Measurements from ENCODE around the gene RAD1.

The RAD1 gene

GRCh38 chr5:34915139-34915855, at the start of gene RAD1, which contains the start of gene BRIX1:
TSS of gene RAD1 (minus strand) at chr5:34915504. CDS start at chr5:34914892, 612 bp downstream.
TSS of gene BRIX1 (plus strand) at chr5:34915711. CDS start at chr5:34915739, 28 bp downstream.
- H3K4me3 ChIP-seq (ENCODE audit: low read depth in 1 of 2, low read length in 2 of 2) = peak within 1 kb of the TSS; percentile 72 to 76
- H3K9me3 ChIP-seq (ENCODE audit: low read length) = no peaks in the 10 kb centered on the region
- peaks cover 26% of the 10 kb centered on the region for H3K4me1 ChIP-seq (ENCODE audit: insufficient read depth, low read length)
- H3K27me3 ChIP-seq (ENCODE audit: control insufficient read depth in 1 of 2, insufficient read depth in 2 of 2, low read length in 2 of 2) = no peaks in the 10 kb centered on the region
- H3K36me3 ChIP-seq (ENCODE audit: insufficient read depth, low read length) = peaks cover 18% of the 10 kb centered on the region
- peak within 1 kb of the TSS; percentile 86 for H3K9ac ChIP-seq (ENCODE audit: low read length)
- H3K27ac ChIP-seq (ENCODE audit: low read depth, low read length) = peak within 1 kb of the TSS; percentile 80

DNA sequence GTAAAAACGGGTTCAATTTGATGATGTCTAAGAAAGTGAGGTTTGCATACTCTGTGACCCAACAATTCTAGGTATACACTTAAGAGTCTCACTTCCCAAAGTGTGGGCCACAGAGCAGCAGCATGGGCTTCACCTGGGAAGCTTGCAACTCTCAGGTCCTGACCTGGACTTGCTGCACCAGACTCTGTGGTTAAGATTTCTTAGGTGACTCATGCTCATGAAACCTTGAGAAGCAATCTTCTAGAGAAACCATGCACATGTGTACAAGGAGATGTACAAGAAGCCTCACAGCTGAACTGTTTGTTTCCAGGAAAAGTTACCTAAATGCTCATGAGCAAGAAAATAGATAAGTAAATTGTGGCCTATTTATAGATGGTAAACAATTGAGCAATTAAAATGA, 44.0 kb upstream of the RAD1 start:
- no peaks in the 10 kb centered on the region for H3K27me3 ChIP-seq (ENCODE audit: control insufficient read depth in 1 of 2, insufficient read depth in 2 of 2, low read length in 2 of 2)
- H3K27ac ChIP-seq (ENCODE audit: low read depth, low read length) = no peak overlapping the region
- no peak overlapping the region for H3K9ac ChIP-seq (ENCODE audit: low read length)
- peaks cover 5% of the 10 kb centered on the region for H3K36me3 ChIP-seq (ENCODE audit: insufficient read depth, low read length)
- no peak overlapping the region for H3K4me3 ChIP-seq (ENCODE audit: low read depth in 1 of 2, low read length in 2 of 2)
- H3K4me1 ChIP-seq (ENCODE audit: insufficient read depth, low read length) = no peaks in the 10 kb centered on the region
- no peaks in the 10 kb centered on the region for H3K9me3 ChIP-seq (ENCODE audit: low read length)

GRCh38 chr5:34957857-34958690, 42.8 kb upstream of the RAD1 start:
- Histone ChIP-seq H3K27ac (ENCODE audit: low read depth, low read length) (no peak overlapping the region), H3K27me3 (ENCODE audit: control insufficient read depth in 1 of 2, insufficient read depth in 2 of 2, low read length in 2 of 2) (no peaks in the 10 kb centered on the region), H3K4me3 (ENCODE audit: low read depth in 1 of 2, low read length in 2 of 2) (no peak overlapping the region), H3K4me1 (ENCODE audit: insufficient read depth, low read length) (no peaks in the 10 kb centered on the region), H3K9ac (ENCODE audit: low read length) (no peak overlapping the region), H3K9me3 (ENCODE audit: low read length) (no peaks in the 10 kb centered on the region), H3K36me3 (ENCODE audit: insufficient read depth, low read length) (peaks cover 7% of the 10 kb centered on the region)

DNA sequence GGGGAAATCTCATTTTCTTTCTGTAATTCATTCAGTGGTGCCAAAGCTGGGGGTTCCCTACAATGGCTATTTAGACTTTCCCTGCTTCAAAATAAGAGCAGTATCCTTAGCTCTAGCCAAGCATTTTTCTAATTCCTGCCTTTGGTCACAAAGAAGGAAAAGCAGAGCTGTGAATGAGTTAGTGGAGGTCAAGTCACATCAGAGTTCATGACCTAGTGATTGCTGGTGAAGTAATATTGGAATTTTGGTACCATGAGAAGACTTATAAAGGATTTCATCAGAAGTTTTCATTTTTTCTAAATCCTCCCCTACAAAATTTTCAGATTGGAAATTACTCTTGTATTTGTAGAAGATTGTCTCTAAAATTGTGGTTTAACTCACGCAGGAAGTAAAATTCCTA, 42.0 kb upstream of the RAD1 start:
- Histone ChIP-seq H3K9ac (ENCODE audit: low read length) (no peak overlapping the region), H3K27me3 (ENCODE audit: control insufficient read depth in 1 of 2, insufficient read depth in 2 of 2, low read length in 2 of 2) (no peaks in the 10 kb centered on the region), H3K36me3 (ENCODE audit: insufficient read depth, low read length) (peaks cover 7% of the 10 kb centered on the region), H3K27ac (ENCODE audit: low read depth, low read length) (no peak overlapping the region), H3K9me3 (ENCODE audit: low read length) (no peaks in the 10 kb centered on the region), H3K4me1 (ENCODE audit: insufficient read depth, low read length) (no peaks in the 10 kb centered on the region), H3K4me3 (ENCODE audit: low read depth in 1 of 2, low read length in 2 of 2) (no peak overlapping the region)

GRCh38 chr5:34944460-34945047, 29.2 kb upstream of the RAD1 start:
- Histone ChIP-seq H3K4me1 (ENCODE audit: insufficient read depth, low read length) (no peaks in the 10 kb centered on the region), H3K9me3 (ENCODE audit: low read length) (no peaks in the 10 kb centered on the region), H3K9ac (ENCODE audit: low read length) (no peak overlapping the region), H3K27ac (ENCODE audit: low read depth, low read length) (no peak overlapping the region), H3K36me3 (ENCODE audit: insufficient read depth, low read length) (peaks cover 32% of the 10 kb centered on the region), H3K27me3 (ENCODE audit: control insufficient read depth in 1 of 2, insufficient read depth in 2 of 2, low read length in 2 of 2) (no peaks in the 10 kb centered on the region), H3K4me3 (ENCODE audit: low read depth in 1 of 2, low read length in 2 of 2) (no peak overlapping the region)

GRCh38 chr5:34944044-34944443, 28.7 kb upstream of the RAD1 start:
- peaks cover 32% of the 10 kb centered on the region for H3K36me3 ChIP-seq (ENCODE audit: insufficient read depth, low read length)
- no peak overlapping the region for H3K9ac ChIP-seq (ENCODE audit: low read length)
- no peak overlapping the region for H3K27ac ChIP-seq (ENCODE audit: low read depth, low read length)
- H3K4me1 ChIP-seq (ENCODE audit: insufficient read depth, low read length) = no peaks in the 10 kb centered on the region
- H3K27me3 ChIP-seq (ENCODE audit: control insufficient read depth in 1 of 2, insufficient read depth in 2 of 2, low read length in 2 of 2) = no peaks in the 10 kb centered on the region
- no peaks in the 10 kb centered on the region for H3K9me3 ChIP-seq (ENCODE audit: low read length)
- H3K4me3 ChIP-seq (ENCODE audit: low read depth in 1 of 2, low read length in 2 of 2) = no peak overlapping the region

DNA sequence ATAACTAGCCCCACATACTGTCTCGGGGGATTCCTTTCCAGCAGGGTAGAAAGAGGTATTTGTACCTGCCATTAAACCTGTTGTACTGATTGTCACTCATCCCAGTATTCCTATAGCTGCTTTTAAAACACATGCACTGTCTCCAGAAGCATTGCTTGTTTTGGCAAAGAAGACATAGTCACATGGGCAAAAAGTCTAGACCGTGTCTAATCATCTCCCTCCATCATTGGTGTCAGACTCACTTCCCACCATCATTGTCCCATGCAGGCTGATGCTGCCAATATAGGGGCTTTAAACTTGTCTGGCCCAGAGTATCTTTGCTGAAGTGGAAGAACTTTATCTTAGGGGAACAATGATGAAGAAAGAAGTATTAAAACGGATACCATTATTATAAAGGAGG, 26.6 kb upstream of the RAD1 start:
- Histone ChIP-seq H3K4me1 (ENCODE audit: insufficient read depth, low read length) (no peaks in the 10 kb centered on the region), H3K9me3 (ENCODE audit: low read length) (no peaks in the 10 kb centered on the region), H3K4me3 (ENCODE audit: low read depth in 1 of 2, low read length in 2 of 2) (no peak overlapping the region), H3K36me3 (ENCODE audit: insufficient read depth, low read length) (peaks cover 46% of the 10 kb centered on the region), H3K27me3 (ENCODE audit: control insufficient read depth in 1 of 2, insufficient read depth in 2 of 2, low read length in 2 of 2) (no peaks in the 10 kb centered on the region), H3K9ac (ENCODE audit: low read length) (no peak overlapping the region), H3K27ac (ENCODE audit: low read depth, low read length) (no peak overlapping the region)

DNA sequence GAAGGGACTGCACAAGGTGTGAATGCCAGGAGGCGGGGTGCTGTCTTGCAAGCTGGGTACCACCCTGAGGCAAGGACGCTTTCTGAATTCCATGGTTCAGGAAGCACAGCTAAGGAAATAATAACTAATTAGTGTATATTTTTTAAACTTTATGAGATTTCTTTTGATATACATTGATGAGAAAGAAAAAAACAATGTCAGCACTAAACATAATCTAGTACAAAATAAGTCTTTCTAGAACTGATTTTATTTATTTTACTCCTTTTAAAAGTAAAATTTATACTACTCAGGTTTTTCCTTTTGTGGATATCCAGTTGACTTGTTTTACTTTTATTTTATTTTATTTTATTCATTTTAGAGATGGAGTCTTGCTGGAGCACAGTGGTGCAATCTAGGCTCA, 17.6 kb upstream of the RAD1 start:
- Histone ChIP-seq H3K4me3 (ENCODE audit: low read depth in 1 of 2, low read length in 2 of 2) (no peak overlapping the region), H3K27ac (ENCODE audit: low read depth, low read length) (no peak overlapping the region), H3K4me1 (ENCODE audit: insufficient read depth, low read length) (peaks cover 18% of the 10 kb centered on the region), H3K27me3 (ENCODE audit: control insufficient read depth in 1 of 2, insufficient read depth in 2 of 2, low read length in 2 of 2) (no peaks in the 10 kb centered on the region), H3K36me3 (ENCODE audit: insufficient read depth, low read length) (peaks cover 16% of the 10 kb centered on the region), H3K9ac (ENCODE audit: low read length) (no peak overlapping the region), H3K9me3 (ENCODE audit: low read length) (no peaks in the 10 kb centered on the region)

- H3K27ac ChIP-seq (ENCODE audit: low read depth, low read length) = peak overlapping the region; percentile 93
- H3K9ac ChIP-seq (ENCODE audit: low read length) = peak overlapping the region; percentile 69
- peak overlapping the region; percentile 2 to 61 for H3K4me3 ChIP-seq (ENCODE audit: low read depth in 1 of 2, low read length in 2 of 2)
- H3K36me3 ChIP-seq (ENCODE audit: insufficient read depth, low read length) = no peaks in the 10 kb centered on the region
- H3K27me3 ChIP-seq (ENCODE audit: control insufficient read depth in 1 of 2, insufficient read depth in 2 of 2, low read length in 2 of 2) = no peaks in the 10 kb centered on the region
- peaks cover 18% of the 10 kb centered on the region for H3K4me1 ChIP-seq (ENCODE audit: insufficient read depth, low read length)
- H3K9me3 ChIP-seq (ENCODE audit: low read length) = no peaks in the 10 kb centered on the region
These were observed 15.6 kb upstream of the RAD1 start for GRCh38 chr5:34930870-34931269.

DNA sequence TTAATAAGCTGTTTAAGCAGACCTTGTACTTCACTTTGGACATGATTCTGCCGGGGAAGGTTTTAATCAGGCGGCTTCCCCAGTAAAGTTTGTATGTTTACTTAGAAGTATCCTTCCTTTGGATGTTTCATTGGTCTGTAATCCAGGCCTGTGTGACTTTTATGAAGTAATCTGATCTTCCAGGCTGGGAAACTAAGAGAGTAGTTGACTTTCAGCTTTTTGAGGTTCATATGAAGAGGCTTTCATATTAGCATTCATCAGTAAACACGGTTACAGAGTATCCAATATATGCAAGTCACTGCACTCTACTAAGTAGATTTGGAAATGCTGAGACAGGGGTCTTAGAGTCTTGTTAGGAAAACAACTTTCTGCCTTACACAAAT, 15.1 kb upstream of the RAD1 start:
- Histone ChIP-seq H3K9me3 (ENCODE audit: low read length) (no peaks in the 10 kb centered on the region), H3K9ac (ENCODE audit: low read length) (peak overlapping the region; percentile 69), H3K4me1 (ENCODE audit: insufficient read depth, low read length) (peaks cover 18% of the 10 kb centered on the region), H3K27ac (ENCODE audit: low read depth, low read length) (peak overlapping the region; percentile 93), H3K4me3 (ENCODE audit: low read depth in 1 of 2, low read length in 2 of 2) (peak overlapping the region; percentile 61 to 72), H3K27me3 (ENCODE audit: control insufficient read depth in 1 of 2, insufficient read depth in 2 of 2, low read length in 2 of 2) (no peaks in the 10 kb centered on the region), H3K36me3 (ENCODE audit: insufficient read depth, low read length) (no peaks in the 10 kb centered on the region)

DNA sequence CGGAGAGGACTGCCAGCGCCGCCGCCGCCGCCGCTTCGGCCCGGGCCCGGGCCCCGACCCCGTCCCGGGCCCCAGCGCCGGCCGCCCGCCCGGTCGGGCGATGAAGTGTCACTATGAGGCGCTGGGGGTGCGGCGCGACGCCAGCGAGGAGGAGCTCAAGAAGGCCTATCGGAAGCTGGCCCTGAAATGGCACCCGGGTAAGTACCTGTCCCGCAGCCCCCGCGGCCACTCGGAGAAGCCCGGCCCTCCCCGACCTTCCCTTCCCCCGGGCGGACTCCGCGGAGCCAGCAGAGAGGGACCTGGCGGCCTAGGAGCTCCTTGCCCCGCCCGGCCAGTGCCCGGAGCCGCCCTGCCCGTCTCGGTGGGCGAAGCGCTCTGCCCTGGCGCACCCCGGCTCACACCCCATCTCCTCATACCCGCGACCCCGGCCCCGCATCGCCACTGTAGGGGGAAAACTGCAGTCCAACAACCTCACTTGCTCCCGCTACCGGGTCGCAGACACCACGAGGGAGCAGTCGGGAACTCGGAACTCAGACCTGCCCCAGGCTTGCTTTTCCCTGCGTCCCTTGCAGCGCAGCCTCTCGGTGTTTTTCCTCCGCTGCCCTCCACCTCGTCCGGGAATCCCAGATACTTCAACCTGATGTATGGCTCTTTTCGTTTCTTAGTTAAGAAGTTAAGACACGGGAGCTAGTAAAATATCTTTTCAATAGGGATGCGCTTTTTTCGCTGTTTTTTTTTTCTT, 14.6 kb upstream of the RAD1 start:
- H3K36me3 ChIP-seq (ENCODE audit: insufficient read depth, low read length) = peaks cover 4% of the 10 kb centered on the region
- H3K27me3 ChIP-seq (ENCODE audit: control insufficient read depth in 1 of 2, insufficient read depth in 2 of 2, low read length in 2 of 2) = no peaks in the 10 kb centered on the region
- peak overlapping the region; percentile 69 for H3K9ac ChIP-seq (ENCODE audit: low read length)
- peak overlapping the region; percentile 93 for H3K27ac ChIP-seq (ENCODE audit: low read depth, low read length)
- H3K9me3 ChIP-seq (ENCODE audit: low read length) = no peaks in the 10 kb centered on the region
- peaks cover 15% of the 10 kb centered on the region for H3K4me1 ChIP-seq (ENCODE audit: insufficient read depth, low read length)
- H3K4me3 ChIP-seq (ENCODE audit: low read depth in 1 of 2, low read length in 2 of 2) = peak overlapping the region; percentile 61 to 72

Measured in muscle layer of colon (tissue), 2 donors.